ENCODE measurements around the gene CREB5. TPM values are rescaled to one million over a fixed set of nuclear protein-coding genes. Genes with fewer than 3 reads are reported as not detected.

Gene CREB5
- total RNA-seq, 4 donors from 2014 or later, result 16.8 to 22.4 (median 20.9) TPM

- 78 to 84% methylated on average over 6 of the region's 6 CpGs for WGBS, 2 donors
- Histone ChIP-seq H3K27ac (no peak overlapping the region), H3K36me3 (no peaks in the 10 kb centered on the region), H3K4me3 (no peak overlapping the region), H3K4me1 (no peaks in the 10 kb centered on the region), H3K9me3 (no peaks in the 10 kb centered on the region), H3K27me3 (no peaks in the 10 kb centered on the region)
- no peak for DNase-seq (ENCODE audit: low spot score in 2 of 2)
- no peak for TF ChIP-seq POLR2A (IDR thresholded peaks at IDR 0.05)
- no peak for TF ChIP-seq EP300 (IDR thresholded peaks at IDR 0.05)
- no peak for TF ChIP-seq CTCF (IDR thresholded peaks at IDR 0.05)
These were observed 169.0 kb downstream of the CREB5 start for GRCh38 chr7:28581351-28581750.

- TF ChIP-seq EP300 (IDR thresholded peaks at IDR 0.05), result no peak
- TF ChIP-seq CTCF (IDR thresholded peaks at IDR 0.05), result no peak
- no peak for TF ChIP-seq POLR2A (IDR thresholded peaks at IDR 0.05)
- H3K9me3 ChIP-seq, result no peaks in the 10 kb centered on the region
- 60 to 64% methylated on average over 4 of the region's 4 CpGs for WGBS, 2 donors
- no peaks in the 10 kb centered on the region for H3K36me3 ChIP-seq
- no peaks in the 10 kb centered on the region for H3K4me1 ChIP-seq
- no peak overlapping the region for H3K4me3 ChIP-seq
- no peak overlapping the region for H3K27ac ChIP-seq
- H3K27me3 ChIP-seq, result no peaks in the 10 kb centered on the region
- no peak for DNase-seq (ENCODE audit: low spot score in 2 of 2)
These were observed 169.9 kb downstream of the CREB5 start for GRCh38 chr7:28582226-28582625.

GRCh38 chr7:28584235-28584634 is 171.9 kb downstream of the CREB5 start:
- 95 to 100% methylated on average over 4 of the region's 4 CpGs for WGBS, 2 donors
- TF ChIP-seq POLR2A (IDR thresholded peaks at IDR 0.05) (no peak), EP300 (IDR thresholded peaks at IDR 0.05) (no peak), CTCF (IDR thresholded peaks at IDR 0.05) (no peak)

GRCh38 chr7:28586736-28587135 is 174.4 kb downstream of the CREB5 start:
- no peak for DNase-seq (ENCODE audit: low spot score in 2 of 2)
- no peak overlapping the region for H3K4me3 ChIP-seq
- H3K27me3 ChIP-seq, result no peaks in the 10 kb centered on the region
- 77% methylated on average over 4 of the region's 4 CpGs for WGBS, 2 donors
- H3K36me3 ChIP-seq, result no peaks in the 10 kb centered on the region
- H3K9me3 ChIP-seq, result no peaks in the 10 kb centered on the region
- H3K4me1 ChIP-seq, result no peaks in the 10 kb centered on the region
- H3K27ac ChIP-seq, result no peak overlapping the region
- TF ChIP-seq EP300 (IDR thresholded peaks at IDR 0.05) (no peak), CTCF (IDR thresholded peaks at IDR 0.05) (no peak), POLR2A (IDR thresholded peaks at IDR 0.05) (no peak)

More at GRCh38 chr7:28584235-28584634, 171.9 kb downstream of the CREB5 start:
- Histone ChIP-seq H3K36me3 (no peaks in the 10 kb centered on the region), H3K27ac (no peak overlapping the region), H3K9me3 (no peaks in the 10 kb centered on the region), H3K4me3 (no peak overlapping the region), H3K4me1 (no peaks in the 10 kb centered on the region), H3K27me3 (no peaks in the 10 kb centered on the region)
- DNase-seq (ENCODE audit: low spot score in 2 of 2), result no peak

GRCh38 chr7:28587211-28587610 is 174.9 kb downstream of the CREB5 start:
- no peaks in the 10 kb centered on the region for H3K36me3 ChIP-seq
- no peak overlapping the region for H3K4me3 ChIP-seq
- no peaks in the 10 kb centered on the region for H3K27me3 ChIP-seq
- no peak for TF ChIP-seq EP300 (IDR thresholded peaks at IDR 0.05)
- TF ChIP-seq POLR2A (IDR thresholded peaks at IDR 0.05), result no peak
- no peak for TF ChIP-seq CTCF (IDR thresholded peaks at IDR 0.05)
- no peaks in the 10 kb centered on the region for H3K9me3 ChIP-seq
- H3K4me1 ChIP-seq, result no peaks in the 10 kb centered on the region
- H3K27ac ChIP-seq, result no peak overlapping the region
- no peak for DNase-seq (ENCODE audit: low spot score in 2 of 2)
- 60% methylated on average over 3 of the region's 3 CpGs for WGBS, 2 donors
